Keratinocyte (primary cell): ENCODE results near the gene COL4A4.

Experiments used
- CTCF ChIP-seq, 3 experiments: IDR thresholded peaks in 1 of 3; conservative IDR thresholded peaks in 1 of 3; optimal IDR thresholded peaks in 1 of 3; 2 replicates in 2 of 3; 3 replicates in 1 of 3; pipeline versions ENCODE3 to v1.5.1; 2011; ENCODE audit warnings: low read length in 3 of 3, mild to moderate bottlenecking in 3 of 3, moderate library complexity in 2 of 3, control low read depth in 1 of 3, inconsistent platforms in 1 of 3; ENCODE audit not compliant: insufficient read depth in 2 of 3; ENCODE audit errors: extremely low read depth in 1 of 3
- EZH2 ChIP-seq: IDR thresholded peaks from one replicate; pipeline ENCODE4 v1.6.1; 2012; ENCODE audit warnings: inconsistent platforms, mild to moderate bottlenecking, low read length, moderate library complexity

DNA sequence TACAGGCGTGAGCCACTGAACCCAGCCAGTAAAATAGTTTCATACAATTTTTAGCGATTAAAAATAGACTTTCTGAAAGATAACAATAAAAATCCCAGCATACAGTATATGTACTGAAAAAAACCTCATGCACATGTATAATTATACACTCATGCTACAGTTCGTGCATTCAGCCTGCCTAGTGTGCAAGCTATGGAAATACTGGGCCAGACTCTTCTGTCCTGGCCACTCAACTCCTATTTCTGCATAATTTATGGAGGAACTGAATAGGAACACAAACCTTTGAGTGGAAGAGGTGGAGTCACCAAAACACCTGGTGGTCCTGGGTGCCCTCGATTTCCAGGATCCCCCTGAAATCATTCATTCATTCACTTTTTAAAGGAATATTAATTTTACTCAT is 64.7 kb downstream of the COL4A4 start:
- no peak for TF ChIP-seq CTCF (optimal IDR thresholded peaks at IDR 0.05 in 1 of 3, IDR thresholded peaks at IDR 0.05 in 1 of 3, conservative IDR thresholded peaks at IDR 0.05 in 1 of 3; ENCODE audit: extremely low read depth in 1 of 3, insufficient read depth in 2 of 3, low read length in 3 of 3)
- no peak for TF ChIP-seq EZH2
